Sigmoid colon (tissue), 4 donors: Measurements from ENCODE around the gene PIK3R1.

Experiments used
- EP300 ChIP-seq, 4 donors: sonication (generic); formaldehyde crosslinking; IDR thresholded peaks; one replicate each; pipeline ENCODE4 v1.6.1; 2017; ENCODE audit warnings: antibody characterized with exemption in 4 of 4
- TF ChIP-seq, protein P1 (sequence below), 4 experiments: fragments of 450-650 bp in 3 of 4; fragments of 200-600 bp in 1 of 4; IDR thresholded peaks; one replicate each; pipeline ENCODE4 v1.5.1; 2016 to 2019; ENCODE audit warnings: antibody characterized with exemption in 4 of 4, mild to moderate bottlenecking in 3 of 4, moderate library complexity in 2 of 4

DNA sequence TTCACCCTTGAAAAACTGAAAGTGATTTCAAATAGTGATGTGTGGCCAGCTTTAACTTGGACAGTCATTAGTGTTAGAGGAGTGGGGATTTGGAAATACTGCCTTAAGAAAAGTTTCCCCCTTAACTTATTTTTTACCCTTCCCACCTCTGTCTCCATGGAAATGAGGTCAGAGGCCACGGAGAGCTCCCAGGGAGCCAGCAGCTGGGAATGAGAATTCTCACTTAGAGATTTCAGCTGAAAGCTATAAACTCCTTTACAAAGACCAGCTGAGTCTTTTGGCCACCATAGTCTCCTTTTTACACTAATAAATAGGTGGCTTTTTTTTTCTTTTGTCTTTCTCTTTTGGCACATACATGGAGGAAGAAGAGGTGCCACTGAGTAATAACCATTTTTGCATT lies 45.7 kb upstream of the PIK3R1 start:
- TF ChIP-seq EP300 (IDR thresholded peaks at IDR 0.05), result peak in 1 of 4 donors; percentile 41
- TF ChIP-seq, protein P1, sequence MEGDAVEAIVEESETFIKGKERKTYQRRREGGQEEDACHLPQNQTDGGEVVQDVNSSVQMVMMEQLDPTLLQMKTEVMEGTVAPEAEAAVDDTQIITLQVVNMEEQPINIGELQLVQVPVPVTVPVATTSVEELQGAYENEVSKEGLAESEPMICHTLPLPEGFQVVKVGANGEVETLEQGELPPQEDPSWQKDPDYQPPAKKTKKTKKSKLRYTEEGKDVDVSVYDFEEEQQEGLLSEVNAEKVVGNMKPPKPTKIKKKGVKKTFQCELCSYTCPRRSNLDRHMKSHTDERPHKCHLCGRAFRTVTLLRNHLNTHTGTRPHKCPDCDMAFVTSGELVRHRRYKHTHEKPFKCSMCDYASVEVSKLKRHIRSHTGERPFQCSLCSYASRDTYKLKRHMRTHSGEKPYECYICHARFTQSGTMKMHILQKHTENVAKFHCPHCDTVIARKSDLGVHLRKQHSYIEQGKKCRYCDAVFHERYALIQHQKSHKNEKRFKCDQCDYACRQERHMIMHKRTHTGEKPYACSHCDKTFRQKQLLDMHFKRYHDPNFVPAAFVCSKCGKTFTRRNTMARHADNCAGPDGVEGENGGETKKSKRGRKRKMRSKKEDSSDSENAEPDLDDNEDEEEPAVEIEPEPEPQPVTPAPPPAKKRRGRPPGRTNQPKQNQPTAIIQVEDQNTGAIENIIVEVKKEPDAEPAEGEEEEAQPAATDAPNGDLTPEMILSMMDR (IDR thresholded peaks at IDR 0.05), result no peak
